ENCODE data around the gene NOC3L. TPM values are rescaled to one million over a fixed set of nuclear protein-coding genes. Genes with fewer than 3 reads are reported as not detected.

NOC3L gene
- total RNA-seq, 1 donor from 2014 or later: 20.4 TPM

DNA sequence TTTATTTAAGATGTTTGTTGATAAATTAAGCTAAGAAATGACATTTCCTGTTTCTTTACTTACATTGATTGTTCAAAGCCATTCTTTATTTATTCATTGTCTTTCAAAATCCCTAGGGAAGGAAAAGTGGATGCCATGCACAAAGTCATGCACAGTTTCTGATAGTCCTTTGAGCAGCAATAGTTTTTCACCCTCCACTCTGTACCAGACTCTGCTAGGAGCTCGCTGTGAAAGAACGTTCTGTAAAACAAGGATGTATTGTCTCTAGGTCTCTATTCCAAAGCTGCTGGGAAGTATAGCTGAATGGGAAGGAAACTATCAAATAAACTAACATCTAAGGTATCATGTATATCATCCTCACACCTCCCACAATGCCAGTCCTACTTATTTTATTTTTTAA is 7.8 kb upstream of the NOC3L start:
- Mint-ChIP-seq H3K9me3 (ENCODE audit: low read depth) (no peaks in the 10 kb centered on the region), H3K4me3 (ENCODE audit: low read depth) (no peak overlapping the region), H3K4me1 (ENCODE audit: low read depth) (no peaks in the 10 kb centered on the region), H3K27ac (no peak overlapping the region), H3K36me3 (ENCODE audit: insufficient read depth) (no peaks in the 10 kb centered on the region), H3K27me3 (peaks cover 6% of the 10 kb centered on the region)
- TF ChIP-seq, protein P1, sequence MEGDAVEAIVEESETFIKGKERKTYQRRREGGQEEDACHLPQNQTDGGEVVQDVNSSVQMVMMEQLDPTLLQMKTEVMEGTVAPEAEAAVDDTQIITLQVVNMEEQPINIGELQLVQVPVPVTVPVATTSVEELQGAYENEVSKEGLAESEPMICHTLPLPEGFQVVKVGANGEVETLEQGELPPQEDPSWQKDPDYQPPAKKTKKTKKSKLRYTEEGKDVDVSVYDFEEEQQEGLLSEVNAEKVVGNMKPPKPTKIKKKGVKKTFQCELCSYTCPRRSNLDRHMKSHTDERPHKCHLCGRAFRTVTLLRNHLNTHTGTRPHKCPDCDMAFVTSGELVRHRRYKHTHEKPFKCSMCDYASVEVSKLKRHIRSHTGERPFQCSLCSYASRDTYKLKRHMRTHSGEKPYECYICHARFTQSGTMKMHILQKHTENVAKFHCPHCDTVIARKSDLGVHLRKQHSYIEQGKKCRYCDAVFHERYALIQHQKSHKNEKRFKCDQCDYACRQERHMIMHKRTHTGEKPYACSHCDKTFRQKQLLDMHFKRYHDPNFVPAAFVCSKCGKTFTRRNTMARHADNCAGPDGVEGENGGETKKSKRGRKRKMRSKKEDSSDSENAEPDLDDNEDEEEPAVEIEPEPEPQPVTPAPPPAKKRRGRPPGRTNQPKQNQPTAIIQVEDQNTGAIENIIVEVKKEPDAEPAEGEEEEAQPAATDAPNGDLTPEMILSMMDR (IDR thresholded peaks at IDR 0.05; ENCODE audit: unreplicated experiment): no peak
- DNase-seq (ENCODE audit: low spot score, unreplicated experiment): no peak

DNA sequence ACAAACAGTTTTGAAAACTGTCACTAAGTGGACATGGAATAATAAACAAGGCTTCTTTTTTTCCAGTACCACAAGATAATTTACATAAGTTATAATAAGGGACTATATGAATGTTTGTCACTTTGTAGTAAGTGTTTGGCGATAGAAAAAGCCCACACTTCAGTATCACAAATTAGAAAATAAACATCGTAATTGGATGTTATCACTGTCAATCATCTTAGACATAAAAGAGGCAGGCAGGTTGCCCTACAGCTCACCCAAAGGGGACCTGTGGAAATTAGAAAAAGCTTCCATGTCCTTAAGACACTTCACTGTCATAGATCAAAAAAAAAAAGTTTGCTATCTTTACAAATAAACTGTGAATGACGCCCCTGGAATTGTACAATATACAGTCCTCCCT is 3.6 kb upstream of the NOC3L start:
- H3K4me3 Mint-ChIP-seq (ENCODE audit: low read depth): no peak overlapping the region

DNA sequence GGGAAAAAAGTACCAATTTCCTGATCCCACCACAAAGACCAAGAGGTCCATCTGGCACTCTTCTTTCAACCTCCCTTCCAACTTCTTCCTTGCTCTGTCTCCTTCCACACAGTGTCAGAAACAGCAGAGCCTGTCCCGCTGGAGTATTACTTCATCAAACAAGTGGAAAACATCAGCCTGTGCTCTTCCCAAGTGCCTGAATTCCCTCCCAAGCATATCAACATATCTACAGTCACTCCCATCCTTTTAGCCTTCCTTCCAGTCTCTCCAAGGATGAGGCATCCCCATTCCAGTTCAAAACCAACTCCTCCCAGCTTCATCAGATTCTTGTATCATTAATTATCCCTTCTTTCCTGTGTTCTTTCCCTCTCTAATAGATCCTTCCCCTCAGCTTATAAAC is 1.7 kb upstream of the NOC3L start:
- H3K4me1 Mint-ChIP-seq (ENCODE audit: low read depth): peaks cover 13% of the 10 kb centered on the region
- H3K9me3 Mint-ChIP-seq (ENCODE audit: low read depth): no peaks in the 10 kb centered on the region
- H3K27me3 Mint-ChIP-seq: peaks cover 15% of the 10 kb centered on the region
- TF ChIP-seq, protein P1 (IDR thresholded peaks at IDR 0.05; ENCODE audit: unreplicated experiment): no peak
- peak overlapping the region; percentile 1 for H3K27ac Mint-ChIP-seq
- DNase-seq (ENCODE audit: low spot score, unreplicated experiment): no peak
- peaks cover 6% of the 10 kb centered on the region for H3K36me3 Mint-ChIP-seq (ENCODE audit: insufficient read depth)
- H3K4me3 Mint-ChIP-seq (ENCODE audit: low read depth): no peak overlapping the region

More for the DNA sequence above, 3.6 kb upstream of the NOC3L start:
- TF ChIP-seq, protein P1 (IDR thresholded peaks at IDR 0.05; ENCODE audit: unreplicated experiment): no peak
- Mint-ChIP-seq H3K27me3 (peaks cover 15% of the 10 kb centered on the region), H3K4me1 (ENCODE audit: low read depth) (peaks cover 10% of the 10 kb centered on the region), H3K9me3 (ENCODE audit: low read depth) (no peaks in the 10 kb centered on the region), H3K27ac (no peak overlapping the region), H3K36me3 (ENCODE audit: insufficient read depth) (no peaks in the 10 kb centered on the region)
- DNase-seq (ENCODE audit: low spot score, unreplicated experiment): no peak

DNA sequence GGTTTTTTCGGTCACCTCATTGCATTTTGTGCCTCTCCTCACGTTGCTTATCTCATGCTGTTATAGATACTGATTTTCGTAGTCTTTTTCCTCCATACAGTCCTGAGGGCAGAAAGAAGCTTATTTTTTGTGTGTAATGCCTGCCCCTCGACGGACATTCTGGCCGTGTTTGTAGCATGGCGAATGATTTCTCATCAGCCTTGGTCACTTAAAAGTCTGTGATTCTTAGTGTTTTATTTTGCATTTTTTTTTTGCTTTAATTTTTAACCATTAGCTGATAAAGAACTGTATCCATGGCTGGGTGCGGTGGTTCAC is 469 bp upstream of the NOC3L start:
- Mint-ChIP-seq H3K4me1 (ENCODE audit: low read depth) (peaks cover 13% of the 10 kb centered on the region), H3K27ac (no peak overlapping the region), H3K27me3 (peaks cover 15% of the 10 kb centered on the region), H3K36me3 (ENCODE audit: insufficient read depth) (peaks cover 9% of the 10 kb centered on the region), H3K9me3 (ENCODE audit: low read depth) (no peaks in the 10 kb centered on the region), H3K4me3 (ENCODE audit: low read depth) (peak overlapping the region; percentile 94)
- no peak for DNase-seq (ENCODE audit: low spot score, unreplicated experiment)
- TF ChIP-seq, protein P1 (IDR thresholded peaks at IDR 0.05; ENCODE audit: unreplicated experiment): no peak

DNA sequence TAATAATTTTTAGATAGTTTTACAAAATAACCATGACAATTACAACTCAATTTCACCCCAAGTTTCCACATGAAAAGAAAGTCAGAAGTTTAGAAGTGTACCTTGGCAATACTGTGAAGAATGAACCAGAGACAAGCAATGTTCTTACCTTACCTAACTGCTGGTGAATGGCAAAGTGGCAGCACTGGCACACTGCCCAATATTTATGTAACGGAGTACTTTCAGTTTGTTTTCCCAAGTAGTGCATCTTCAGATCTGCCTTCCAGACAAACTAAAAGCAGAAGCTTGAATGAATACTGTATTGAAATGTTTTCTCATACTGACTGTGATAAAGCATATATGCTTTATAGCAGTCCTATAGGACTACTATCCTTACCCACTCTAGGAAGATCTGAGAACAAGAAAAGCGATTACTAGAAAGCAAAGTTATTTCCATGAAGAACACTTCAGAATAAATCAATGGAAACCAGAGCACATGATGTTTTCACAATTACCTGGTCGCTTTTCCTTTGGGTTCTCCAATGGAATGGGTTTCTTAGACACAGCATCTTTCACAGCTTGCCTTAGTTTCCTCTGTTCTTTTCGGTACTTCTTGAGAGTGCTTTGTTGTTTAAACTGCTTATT is 1.5 kb downstream of the NOC3L start:
- Mint-ChIP-seq H3K4me3 (ENCODE audit: low read depth) (peak overlapping the region; percentile 94), H3K27me3 (peaks cover 15% of the 10 kb centered on the region), H3K4me1 (ENCODE audit: low read depth) (peaks cover 13% of the 10 kb centered on the region), H3K9me3 (ENCODE audit: low read depth) (no peaks in the 10 kb centered on the region), H3K36me3 (ENCODE audit: insufficient read depth) (peaks cover 15% of the 10 kb centered on the region), H3K27ac (no peak overlapping the region)
- DNase-seq (ENCODE audit: low spot score, unreplicated experiment): no peak
- TF ChIP-seq, protein P1 (IDR thresholded peaks at IDR 0.05; ENCODE audit: unreplicated experiment): no peak
